GM06990 (cell line): ENCODE results near the gene NCK2.
A peak's percentile ranks its signal among the peaks of the same experiment; 100 is the strongest.

Experiments
- DNase-seq: peaks from one replicate; pipeline ENCODE4 v3.0.0-alpha.2; 2011; ENCODE audit not compliant: insufficient read length; ENCODE audit errors: extremely low read depth
- H3K27me3 ChIP-seq: replicated peaks from 2 replicates; pipeline ENCODE4 v1.6.0; 2011; ENCODE audit warnings: low read length; ENCODE audit not compliant: control insufficient read depth, insufficient read depth
- H3K36me3 ChIP-seq: 2 replicates; pipeline ENCODE4 v1.5.1; 2011; ENCODE audit warnings: low read length; ENCODE audit not compliant: control insufficient read depth, insufficient read depth
- H3K4me3 ChIP-seq: replicated peaks from 2 replicates; pipeline ENCODE4 v1.5.1; 2011; ENCODE audit warnings: low read depth, mild to moderate bottlenecking, control low read depth, low read length
- CTCF ChIP-seq: IDR thresholded peaks from 2 replicates; pipeline ENCODE4 v1.5.1; 2011; ENCODE audit warnings: low read length, control low read depth, mild to moderate bottlenecking, inconsistent platforms; ENCODE audit not compliant: insufficient read depth, poor library complexity, severe bottlenecking

Gene NCK2

GRCh38 chr2:105821428-105822125 is 76.9 kb downstream of the NCK2 start:
- no peak for DNase-seq
- no peak for TF ChIP-seq CTCF
- peaks cover 1% of the 10 kb centered on the region for H3K36me3 ChIP-seq

GRCh38 chr2:105822186-105822585 is 77.5 kb downstream of the NCK2 start:
- peaks cover 1% of the 10 kb centered on the region for H3K36me3 ChIP-seq
- no peak overlapping the region for H3K4me3 ChIP-seq
- no peak for DNase-seq
- no peak for TF ChIP-seq CTCF
- no peaks in the 10 kb centered on the region for H3K27me3 ChIP-seq

More at GRCh38 chr2:105821428-105822125, 76.9 kb downstream of the NCK2 start:
- Histone ChIP-seq H3K4me3 (no peak overlapping the region), H3K27me3 (no peaks in the 10 kb centered on the region)

GRCh38 chr2:105824446-105824845 is 79.7 kb downstream of the NCK2 start:
- Histone ChIP-seq H3K4me3 (no peak overlapping the region), H3K36me3 (no peaks in the 10 kb centered on the region; the same call in none of the 2 replicates), H3K27me3 (no peaks in the 10 kb centered on the region)
- no peak for DNase-seq
- no peak for TF ChIP-seq CTCF

- peak; percentile 28 for DNase-seq
- no peak for TF ChIP-seq CTCF
- no peaks in the 10 kb centered on the region for H3K27me3 ChIP-seq
- H3K36me3 ChIP-seq = no peaks in the 10 kb centered on the region; the same call in none of the 2 replicates
- no peak overlapping the region for H3K4me3 ChIP-seq
Measured at GRCh38 chr2:105827351-105828096, 82.8 kb downstream of the NCK2 start.

GRCh38 chr2:105828558-105828957 is 83.8 kb downstream of the NCK2 start:
- no peaks in the 10 kb centered on the region for H3K27me3 ChIP-seq
- DNase-seq = no peak
- no peak for TF ChIP-seq CTCF
- no peaks in the 10 kb centered on the region; the same call in none of the 2 replicates for H3K36me3 ChIP-seq
- H3K4me3 ChIP-seq = no peak overlapping the region
